H1 (cell line): Measurements from ENCODE around the gene ABCC10. TPM values are rescaled to one million over a fixed set of nuclear protein-coding genes. Genes with fewer than 3 reads are reported as not detected.

Experiments used
- CHD7 ChIP-seq: fragments of 300-600 bp; sonication (generic); IDR thresholded peaks from 2 replicates; pipeline ENCODE4 v1.7.1; 2012; ENCODE audit warnings: low read length, moderate library complexity, mild to moderate bottlenecking, inconsistent platforms; ENCODE audit not compliant: insufficient replicate concordance
- E2F6 ChIP-seq: IDR thresholded peaks from 2 replicates; pipeline ENCODE4 v1.6.1; 2012; ENCODE audit warnings: inconsistent platforms
- NRF1 ChIP-seq: IDR thresholded peaks from 2 replicates; pipeline ENCODE4 v1.6.1; 2011; ENCODE audit warnings: mild to moderate bottlenecking, low read depth, low read length, improper control_type of control experiment
- RNF2 ChIP-seq: fragments of 200-900, 300-1000 bp; sonication (generic); IDR thresholded peaks from 2 replicates; pipeline ENCODE4 v1.7.1; 2016; ENCODE audit warnings: borderline replicate concordance, low read depth, mild to moderate bottlenecking, antibody characterized with exemption, low read length; ENCODE audit not compliant: poor library complexity, severe bottlenecking; ENCODE audit errors: missing control alignments
- polyA plus RNA-seq, 7 experiments: library from polyadenylated mRNA; depleted of rRNA in 3 of 7; stranded (reverse) in 5 of 7; unstranded in 2 of 7; fragments of >200 nt in 5 of 7; fragments of 200-250 nt in 2 of 7; gene quantifications; 1 replicate in 5 of 7; 2 replicates in 1 of 7; 4 replicates in 1 of 7; pipeline versions ENCODE4 v1.2.1 to v1.2.3, GENCODE V29; 2011 to 2013; ENCODE audit warnings: missing spikeins in 2 of 7, mixed read lengths in 2 of 7
- total RNA-seq: library from RNA; stranded (reverse); fragmentation: NEBNext Ultra II Directional; extraction: Animal tissue kit (Norgen Biotek cat#: 25700); gene quantifications from 2 replicates; pipeline ENCODE4 v1.2.1, GENCODE V29; 2021
- TF ChIP-seq, protein P1 (sequence below): IDR thresholded peaks from 2 replicates; pipeline ENCODE4 v1.6.1; 2011; ENCODE audit warnings: low read length, improper control_type of control experiment

The ABCC10 gene
- total and polyA plus RNA-seq, 2 of the 8 experiments (the other 6 are each of a cell fraction or from before 2014, with no cell fraction given): 15.5 to 24.6 TPM

DNA sequence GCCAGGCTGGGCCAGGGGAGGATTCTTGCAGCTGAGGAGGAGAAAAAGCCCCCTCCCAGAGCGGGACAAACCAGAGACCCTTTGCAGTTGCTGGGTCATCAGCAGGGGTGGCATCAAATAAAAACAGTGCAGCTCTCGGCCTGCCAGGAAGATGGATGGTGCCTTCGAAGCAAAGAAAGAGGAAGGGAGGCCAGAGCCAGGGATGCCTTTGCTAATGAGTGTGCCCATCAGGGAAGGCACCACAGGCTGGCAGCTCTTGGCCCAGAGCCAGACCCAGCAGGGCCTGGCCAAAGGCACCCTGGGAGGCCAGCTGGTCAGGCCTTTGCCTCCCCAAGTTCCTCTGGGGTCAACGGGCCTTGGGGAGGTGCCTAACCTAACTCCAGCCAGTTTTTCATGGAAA lies 31.6 kb upstream of the ABCC10 start (continued):
- TF ChIP-seq CHD7: no peak
- no peak for TF ChIP-seq RNF2
- TF ChIP-seq, protein P1, sequence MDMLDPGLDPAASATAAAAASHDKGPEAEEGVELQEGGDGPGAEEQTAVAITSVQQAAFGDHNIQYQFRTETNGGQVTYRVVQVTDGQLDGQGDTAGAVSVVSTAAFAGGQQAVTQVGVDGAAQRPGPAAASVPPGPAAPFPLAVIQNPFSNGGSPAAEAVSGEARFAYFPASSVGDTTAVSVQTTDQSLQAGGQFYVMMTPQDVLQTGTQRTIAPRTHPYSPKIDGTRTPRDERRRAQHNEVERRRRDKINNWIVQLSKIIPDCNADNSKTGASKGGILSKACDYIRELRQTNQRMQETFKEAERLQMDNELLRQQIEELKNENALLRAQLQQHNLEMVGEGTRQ: no peak
- TF ChIP-seq NRF1: no peak
- TF ChIP-seq E2F6: no peak
